ENCODE results near the gene RCOR2. TPM values are rescaled to one million over a fixed set of nuclear protein-coding genes. Genes with fewer than 3 reads are reported as not detected.
A peak's percentile ranks its signal among the peaks of the same experiment; 100 is the strongest.
"Not testable (repeated sequence)": the region's sequence is repeated elsewhere in the genome, so short reads cannot be mapped to it uniquely, and the experiment has no call there.

RCOR2 gene
- polyA plus RNA-seq (2013), result 0.57 TPM

DNA sequence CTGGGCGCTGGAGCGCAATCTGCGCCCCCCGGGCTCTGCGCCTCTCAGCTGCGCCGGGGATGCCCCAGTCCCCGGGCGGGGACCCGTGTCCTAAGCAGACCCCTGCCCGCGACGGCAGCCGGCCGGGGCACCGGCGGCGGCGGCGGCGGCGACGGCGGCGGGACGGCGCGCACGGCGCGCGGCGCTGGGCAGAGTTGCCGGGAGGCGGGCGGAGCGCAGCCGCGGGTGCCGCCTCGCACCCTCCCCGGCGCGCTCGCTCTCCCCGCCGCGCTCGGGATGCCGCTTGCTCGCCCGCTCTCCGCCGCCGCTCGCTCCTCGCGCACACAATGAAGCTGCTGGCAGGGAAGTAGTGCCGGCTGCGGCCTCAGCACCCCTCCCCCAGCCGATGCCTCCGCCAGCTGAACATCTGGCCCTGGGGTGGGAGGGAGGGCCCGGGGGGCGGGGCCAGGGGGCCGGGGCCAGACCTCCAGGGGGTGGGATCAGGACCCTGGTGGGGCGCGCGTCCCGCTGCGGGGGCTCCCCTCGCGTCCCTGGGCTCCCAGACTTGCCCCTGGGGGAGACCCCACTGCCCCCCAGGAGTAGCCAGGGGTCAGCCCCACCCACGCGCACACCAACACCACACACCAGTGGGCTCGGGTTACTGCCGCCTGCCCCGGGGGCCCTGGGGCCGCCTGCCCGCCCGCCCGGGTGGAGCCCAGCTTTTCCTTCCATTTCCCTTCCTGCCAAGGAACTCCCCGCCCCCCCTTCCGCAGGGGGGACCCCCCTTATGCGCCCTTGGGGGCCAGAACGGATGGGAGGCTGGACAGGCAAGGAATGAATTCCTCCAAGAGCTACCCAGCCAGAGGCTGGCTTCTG is at the start of gene RCOR2:
Gene RCOR2 (minus strand): TSS at position 328 of the 855 bp plus-strand sequence. CDS start 708 bp downstream, outside the sequence.
- POLR2A ChIA-PET, result interaction anchor here (0.6 kb wide), 1 partner anchor 34 kb away, joined by 3 read pairs; no protein-coding TSS in a partner anchor
- under 1% methylated on average over 49 of the region's 85 CpGs for WGBS (ENCODE audit: insufficient coverage)
- peak; percentile 82 to 88 (median 86) for DNase-seq
- Histone ChIP-seq H3K36me3 (ENCODE audit: control insufficient read depth in 4 of 4, insufficient read depth in 4 of 4, low read length in 3 of 4) (no peaks in the 10 kb centered on the region), H3K9me3 (ENCODE audit: control extremely low read depth in 1 of 5, control insufficient read depth in 4 of 5, insufficient read depth in 2 of 5, low read depth in 1 of 5, low read length in 4 of 5) (no peaks in the 10 kb centered on the region), H3K27me3 (replicated peaks in 2 of 5; ENCODE audit: control insufficient read depth in 4 of 5, insufficient read depth in 5 of 5, low read length in 4 of 5) (peaks cover 0 to 22% (median 0%) of the 10 kb centered on the region in 5 experiments), H3K4me3 (ENCODE audit: control insufficient read depth in 1 of 7, extremely low read depth in 1 of 7, insufficient read depth in 4 of 7, low read depth in 2 of 7, low read length in 6 of 7) (peak within 1 kb of the TSS; percentile 26 to 74 (median 61)), H3K4me1 (ENCODE audit: control extremely low read depth in 1 of 4, control insufficient read depth in 4 of 4, insufficient read depth in 4 of 4, low read length in 3 of 4) (peaks cover 0 to 50% (median 40%) of the 10 kb centered on the region in 4 experiments), H3K27ac (ENCODE audit: insufficient read depth in 1 of 2, low read depth in 1 of 2, low read length in 2 of 2, poor library complexity in 1 of 2, severe bottlenecking in 2 of 2) (no peak within 1 kb of the TSS)
- CTCF ChIA-PET, result interaction anchor here (0.7 to 4.9 kb wide), 5 partner anchors 14 to 80 kb away, joined by 3 to 22 read pairs (median 4); no protein-coding TSS in a partner anchor

DNA sequence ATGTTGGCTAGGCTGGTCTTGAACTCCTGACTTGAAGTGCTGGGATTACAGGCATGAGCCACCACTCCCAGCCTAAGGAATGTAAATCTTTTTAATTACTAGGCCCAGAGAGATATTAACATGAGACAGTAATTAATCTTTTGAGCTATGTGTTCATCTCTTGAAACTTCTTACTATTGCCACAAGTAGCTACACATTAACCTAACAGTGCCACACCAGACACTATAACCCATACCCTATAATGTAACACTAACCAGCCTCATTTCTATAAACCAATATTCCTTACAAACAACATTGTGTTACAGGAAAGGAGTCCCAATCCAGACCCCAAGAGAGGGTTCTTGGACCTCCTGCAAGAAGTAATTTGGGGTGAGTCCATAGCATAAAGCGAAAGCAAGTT is 49.5 kb upstream of the RCOR2 start:
- ChIA-PET POLR2A (no interaction called here), CTCF (interaction anchor here (0.9 kb wide), 1 partner anchor 12 kb away, joined by 3 read pairs; no protein-coding TSS in a partner anchor)

DNA sequence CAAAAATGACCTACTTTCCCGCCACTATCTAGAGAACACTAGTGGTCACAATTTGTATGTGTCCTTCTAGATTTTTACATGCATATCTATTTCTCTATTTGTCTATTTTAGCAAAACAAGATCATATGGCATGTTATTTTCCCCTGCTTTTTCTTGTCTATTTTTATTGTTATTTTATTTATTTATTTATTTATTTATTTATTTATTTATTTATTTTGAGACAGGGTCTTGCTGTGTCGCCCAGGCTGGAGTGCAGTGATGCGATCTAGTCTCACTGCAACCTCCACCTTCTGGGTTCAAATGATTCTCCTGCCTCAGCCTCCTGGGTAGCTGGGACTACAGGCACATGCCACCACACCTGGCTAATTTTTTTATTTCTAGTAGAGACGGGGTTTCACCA is 46.9 kb upstream of the RCOR2 start:
- POLR2A ChIA-PET; H3K4me1 ChIP-seq (ENCODE audit: control extremely low read depth in 1 of 4, control insufficient read depth in 4 of 4, insufficient read depth in 4 of 4, low read length in 3 of 4): not testable (repeated sequence)
- WGBS (ENCODE audit: insufficient coverage), result 100% methylated on average over 3 of the region's 4 CpGs

More for the DNA sequence above, 49.5 kb upstream of the RCOR2 start:
- Histone ChIP-seq H3K4me3 (ENCODE audit: control insufficient read depth in 1 of 7, extremely low read depth in 1 of 7, insufficient read depth in 4 of 7, low read depth in 2 of 7, low read length in 6 of 7) (no peak overlapping the region), H3K27ac (ENCODE audit: insufficient read depth in 1 of 2, low read depth in 1 of 2, low read length in 2 of 2, poor library complexity in 1 of 2, severe bottlenecking in 2 of 2) (no peak overlapping the region), H3K27me3 (replicated peaks in 2 of 5; ENCODE audit: control insufficient read depth in 4 of 5, insufficient read depth in 5 of 5, low read length in 4 of 5) (no peaks in the 10 kb centered on the region), H3K9me3 (ENCODE audit: control extremely low read depth in 1 of 5, control insufficient read depth in 4 of 5, insufficient read depth in 2 of 5, low read depth in 1 of 5, low read length in 4 of 5) (no peaks in the 10 kb centered on the region), H3K36me3 (ENCODE audit: control insufficient read depth in 4 of 4, insufficient read depth in 4 of 4, low read length in 3 of 4) (no peaks in the 10 kb centered on the region), H3K4me1 (ENCODE audit: control extremely low read depth in 1 of 4, control insufficient read depth in 4 of 4, insufficient read depth in 4 of 4, low read length in 3 of 4) (peaks cover 0 to 7% (median 0%) of the 10 kb centered on the region in 4 experiments)
- DNase-seq, result no peak
- WGBS (ENCODE audit: insufficient coverage), result no CpG with 5 or more reads among the region's 1 CpG

DNA sequence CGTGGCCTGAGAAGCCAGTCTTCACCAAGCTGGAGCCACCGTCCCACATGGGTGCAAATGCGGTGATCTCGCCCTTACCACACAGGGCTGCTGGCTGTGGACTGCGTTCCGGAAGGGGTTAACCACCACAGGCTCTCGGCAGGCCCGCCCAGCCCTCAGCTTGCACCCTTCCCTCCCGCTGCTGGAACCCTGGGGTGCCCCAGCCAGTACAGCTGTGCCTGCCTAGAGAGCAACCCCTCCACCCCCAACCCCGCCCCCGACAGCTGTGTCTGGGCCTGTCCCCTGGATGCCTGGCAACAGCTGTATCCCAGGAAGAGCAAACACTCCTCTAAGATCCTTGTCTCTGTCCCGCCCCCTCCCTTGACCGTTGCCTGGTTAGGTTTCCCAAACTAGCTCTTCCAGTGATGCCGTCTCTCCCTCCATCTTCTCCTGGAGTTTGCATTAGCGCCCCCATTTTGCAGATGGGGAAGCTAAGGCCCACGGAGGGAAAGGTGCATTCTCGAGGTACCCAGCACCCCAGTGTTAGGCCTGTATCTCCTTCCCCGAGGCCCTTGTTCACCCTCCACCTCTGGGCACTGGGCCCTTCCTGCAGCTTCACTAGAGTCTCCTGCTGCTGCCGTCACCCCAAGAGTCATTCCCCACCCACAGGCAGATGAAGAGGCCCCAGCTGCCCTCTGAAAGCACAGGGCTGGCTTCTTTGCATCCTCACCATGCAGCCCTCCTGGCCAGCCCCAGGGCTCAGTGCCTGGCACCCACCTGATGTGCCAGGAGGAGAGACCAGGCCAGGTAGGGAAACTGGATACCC is 44.8 kb upstream of the RCOR2 start:
- Histone ChIP-seq H3K36me3 (ENCODE audit: control insufficient read depth in 4 of 4, insufficient read depth in 4 of 4, low read length in 3 of 4) (peaks cover 0 to 14% (median 3%) of the 10 kb centered on the region in 4 experiments), H3K4me3 (ENCODE audit: control insufficient read depth in 1 of 7, extremely low read depth in 1 of 7, insufficient read depth in 4 of 7, low read depth in 2 of 7, low read length in 6 of 7) (no peak overlapping the region), H3K27ac (ENCODE audit: insufficient read depth in 1 of 2, low read depth in 1 of 2, low read length in 2 of 2, poor library complexity in 1 of 2, severe bottlenecking in 2 of 2) (no peak overlapping the region), H3K27me3 (replicated peaks in 2 of 5; ENCODE audit: control insufficient read depth in 4 of 5, insufficient read depth in 5 of 5, low read length in 4 of 5) (no peaks in the 10 kb centered on the region), H3K4me1 (ENCODE audit: control extremely low read depth in 1 of 4, control insufficient read depth in 4 of 4, insufficient read depth in 4 of 4, low read length in 3 of 4) (peaks cover 0 to 5% (median 0%) of the 10 kb centered on the region in 4 experiments), H3K9me3 (ENCODE audit: control extremely low read depth in 1 of 5, control insufficient read depth in 4 of 5, insufficient read depth in 2 of 5, low read depth in 1 of 5, low read length in 4 of 5) (no peaks in the 10 kb centered on the region)
- POLR2A ChIA-PET, result interaction anchor here (0.6 to 1.0 kb wide), 3 partner anchors 20 to 222 kb away, joined by 3 read pairs; no protein-coding TSS in a partner anchor
- 79% methylated on average over 15 of the region's 19 CpGs for WGBS (ENCODE audit: insufficient coverage)
- peak in 2 of 3 donors; percentile 40 to 46 for DNase-seq
- CTCF ChIA-PET, result interaction anchor here (1.7 to 2.2 kb wide), 4 partner anchors 10 to 124 kb away, joined by 5 to 6 read pairs (median 6); no protein-coding TSS in a partner anchor

More for the DNA sequence above, 46.9 kb upstream of the RCOR2 start:
- CTCF ChIA-PET; DNase-seq; H3K36me3 ChIP-seq (ENCODE audit: control insufficient read depth in 4 of 4, insufficient read depth in 4 of 4, low read length in 3 of 4); H3K27ac ChIP-seq (ENCODE audit: insufficient read depth in 1 of 2, low read depth in 1 of 2, low read length in 2 of 2, poor library complexity in 1 of 2, severe bottlenecking in 2 of 2); H3K27me3 ChIP-seq (replicated peaks in 2 of 5; ENCODE audit: control insufficient read depth in 4 of 5, insufficient read depth in 5 of 5, low read length in 4 of 5); H3K9me3 ChIP-seq (ENCODE audit: control extremely low read depth in 1 of 5, control insufficient read depth in 4 of 5, insufficient read depth in 2 of 5, low read depth in 1 of 5, low read length in 4 of 5); H3K4me3 ChIP-seq (ENCODE audit: control insufficient read depth in 1 of 7, extremely low read depth in 1 of 7, insufficient read depth in 4 of 7, low read depth in 2 of 7, low read length in 6 of 7): not testable (repeated sequence)

DNA sequence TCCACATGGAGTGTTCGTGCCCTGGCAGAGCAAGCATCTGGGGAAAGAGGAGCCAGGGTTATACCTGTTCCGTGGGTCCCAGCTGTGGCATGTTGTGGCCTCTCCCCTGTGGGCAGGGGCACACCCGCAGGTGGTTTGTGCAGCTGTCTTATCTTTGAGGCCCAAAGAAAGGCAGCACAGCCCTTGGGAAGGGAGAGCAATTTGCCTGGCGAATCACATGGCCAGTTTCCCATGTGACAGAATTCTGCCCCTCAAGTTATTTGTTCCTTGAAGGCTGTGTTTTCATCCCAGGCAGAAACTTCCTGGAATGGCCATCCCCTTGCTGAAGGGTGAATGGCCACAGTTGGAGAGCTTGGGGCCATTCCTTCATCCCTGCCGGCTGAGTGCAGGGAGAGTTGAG is 41.0 kb upstream of the RCOR2 start:
- H3K27me3 ChIP-seq (replicated peaks in 2 of 5; ENCODE audit: control insufficient read depth in 4 of 5, insufficient read depth in 5 of 5, low read length in 4 of 5), result no peaks in the 10 kb centered on the region
- DNase-seq, result no peak
- peaks cover 16 to 48% (median 27%) of the 10 kb centered on the region in 4 experiments for H3K36me3 ChIP-seq (ENCODE audit: control insufficient read depth in 4 of 4, insufficient read depth in 4 of 4, low read length in 3 of 4)
- ChIA-PET CTCF (interaction anchor here (0.8 to 2.8 kb wide), 5 partner anchors 12 to 191 kb away, joined by 3 to 13 read pairs (median 3); no protein-coding TSS in a partner anchor), POLR2A (no interaction called here)
- H3K4me1 ChIP-seq (ENCODE audit: control extremely low read depth in 1 of 4, control insufficient read depth in 4 of 4, insufficient read depth in 4 of 4, low read length in 3 of 4), result peaks cover 0 to 5% (median 0%) of the 10 kb centered on the region in 4 experiments
- no peak overlapping the region for H3K27ac ChIP-seq (ENCODE audit: insufficient read depth in 1 of 2, low read depth in 1 of 2, low read length in 2 of 2, poor library complexity in 1 of 2, severe bottlenecking in 2 of 2)
- no peak overlapping the region for H3K4me3 ChIP-seq (ENCODE audit: control insufficient read depth in 1 of 7, extremely low read depth in 1 of 7, insufficient read depth in 4 of 7, low read depth in 2 of 7, low read length in 6 of 7)
- 90% methylated on average over 4 of the region's 5 CpGs for WGBS (ENCODE audit: insufficient coverage)
- H3K9me3 ChIP-seq (ENCODE audit: control extremely low read depth in 1 of 5, control insufficient read depth in 4 of 5, insufficient read depth in 2 of 5, low read depth in 1 of 5, low read length in 4 of 5), result no peaks in the 10 kb centered on the region

DNA sequence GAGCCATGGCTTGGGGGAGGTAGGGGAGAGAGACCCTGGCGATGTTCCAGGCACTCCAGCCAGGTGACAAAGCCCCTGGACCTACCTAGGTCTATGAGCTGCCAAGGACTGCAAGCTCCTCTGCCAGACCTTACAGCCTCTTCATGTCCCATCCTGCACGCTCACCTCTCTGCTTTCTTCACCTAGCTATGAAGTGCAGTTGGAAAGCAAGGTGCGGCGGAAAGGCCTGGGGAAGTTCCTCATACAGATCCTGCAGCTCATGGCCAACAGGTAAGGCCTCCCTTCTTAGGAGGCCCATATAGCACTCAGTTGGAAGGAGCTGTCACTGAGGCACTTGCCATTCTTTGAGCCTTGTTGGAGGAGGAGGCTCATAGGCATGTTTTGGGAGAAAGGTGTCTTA is 35.6 kb upstream of the RCOR2 start:
- Histone ChIP-seq H3K9me3 (ENCODE audit: control extremely low read depth in 1 of 5, control insufficient read depth in 4 of 5, insufficient read depth in 2 of 5, low read depth in 1 of 5, low read length in 4 of 5) (no peaks in the 10 kb centered on the region), H3K27ac (ENCODE audit: insufficient read depth in 1 of 2, low read depth in 1 of 2, low read length in 2 of 2, poor library complexity in 1 of 2, severe bottlenecking in 2 of 2) (no peak overlapping the region), H3K4me3 (ENCODE audit: control insufficient read depth in 1 of 7, extremely low read depth in 1 of 7, insufficient read depth in 4 of 7, low read depth in 2 of 7, low read length in 6 of 7) (no peak overlapping the region), H3K27me3 (replicated peaks in 2 of 5; ENCODE audit: control insufficient read depth in 4 of 5, insufficient read depth in 5 of 5, low read length in 4 of 5) (no peaks in the 10 kb centered on the region), H3K36me3 (ENCODE audit: control insufficient read depth in 4 of 4, insufficient read depth in 4 of 4, low read length in 3 of 4) (peaks cover 16 to 54% (median 33%) of the 10 kb centered on the region in 4 experiments), H3K4me1 (ENCODE audit: control extremely low read depth in 1 of 4, control insufficient read depth in 4 of 4, insufficient read depth in 4 of 4, low read length in 3 of 4) (peaks cover 0 to 15% (median 13%) of the 10 kb centered on the region in 4 experiments)
- no peak for DNase-seq
- 100% methylated on average over 2 of the region's 4 CpGs for WGBS (ENCODE audit: insufficient coverage)
- POLR2A ChIA-PET, result interaction anchor here (0.6 kb wide), 1 partner anchor 1109 kb away, joined by 3 read pairs; no protein-coding TSS in a partner anchor
- CTCF ChIA-PET, result interaction anchor here (0.8 to 2.4 kb wide), 4 partner anchors 9 to 200 kb away, joined by 3 to 10 read pairs (median 5); no protein-coding TSS in a partner anchor
